Spleen (tissue), 7 donors: ENCODE results near the gene FOXM1.

ENCODE experiments used
- CTCF ChIP-seq, 11 experiments: fragments of 200-600 bp in 7 of 11; fragments of 450-650 bp in 4 of 11; sonication (generic) in 4 of 11; IDR thresholded peaks in 8 of 11; conservative IDR thresholded peaks in 3 of 11; 1 replicate in 7 of 11; 2 replicates in 4 of 11; pipeline versions ENCODE4 v1.4.0 to v1.8.0; 2016 to 2021; ENCODE audit warnings: antibody characterized with exemption in 11 of 11, inconsistent platforms in 4 of 11, mild to moderate bottlenecking in 1 of 11
- POLR2AphosphoS5 ChIP-seq, 3 donors: sonication (generic); formaldehyde crosslinking; IDR thresholded peaks; one replicate each; pipeline ENCODE4 v1.5.1; 2017; ENCODE audit warnings: antibody characterized with exemption in 3 of 3
- donor health status: DM: no; HTN: no; CAD: no; lungs with moderate emphysema.
- donor health status: DM: no; HTN: no; CAD: no.
- donor health status: DM: no; HTN: no; CAD: no.

DNA sequence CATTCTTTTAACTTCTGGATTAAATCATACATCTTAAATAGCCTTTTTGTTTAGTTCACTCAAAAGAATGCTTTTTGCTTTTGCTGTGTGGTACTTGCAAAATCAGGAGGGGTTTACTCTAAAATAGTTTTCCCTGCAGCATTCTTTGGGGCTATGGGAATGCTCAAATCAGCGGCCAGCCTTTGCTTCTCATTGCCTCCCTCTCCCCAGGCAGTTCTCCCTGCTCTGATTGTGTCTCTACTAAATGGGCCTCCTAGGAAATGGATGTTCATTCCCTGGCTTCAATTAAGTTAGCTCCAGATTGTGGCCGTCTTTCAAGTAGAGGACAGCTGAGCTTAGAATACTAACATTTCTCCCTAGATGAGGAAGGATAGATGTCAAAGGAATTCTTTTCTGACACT, 18.1 kb upstream of the FOXM1 start:
- no peak for TF ChIP-seq POLR2AphosphoS5 (IDR thresholded peaks at IDR 0.05)
- TF ChIP-seq CTCF (IDR thresholded peaks at IDR 0.05 in 8 of 11, conservative IDR thresholded peaks at IDR 0.05 in 3 of 11) = no peak
